Effector CD8-positive, alpha-beta T cell (primary cell): ENCODE data around the gene FEZ2.
A peak's percentile ranks its signal among the peaks of the same experiment; 100 is the strongest.
"Not testable (repeated sequence)": the region's sequence is repeated elsewhere in the genome, so short reads cannot be mapped to it uniquely, and the experiment has no call there.

Experiments used
- DNase-seq: peaks from one replicate; lab custom pipeline; 2025; lab: John Stamatoyannopoulos, UW
- total RNA-seq, 4 experiments: gene quantifications; one replicate each; lab custom pipeline; 2026; lab: John Stamatoyannopoulos, UW

FEZ2 gene, protein sequence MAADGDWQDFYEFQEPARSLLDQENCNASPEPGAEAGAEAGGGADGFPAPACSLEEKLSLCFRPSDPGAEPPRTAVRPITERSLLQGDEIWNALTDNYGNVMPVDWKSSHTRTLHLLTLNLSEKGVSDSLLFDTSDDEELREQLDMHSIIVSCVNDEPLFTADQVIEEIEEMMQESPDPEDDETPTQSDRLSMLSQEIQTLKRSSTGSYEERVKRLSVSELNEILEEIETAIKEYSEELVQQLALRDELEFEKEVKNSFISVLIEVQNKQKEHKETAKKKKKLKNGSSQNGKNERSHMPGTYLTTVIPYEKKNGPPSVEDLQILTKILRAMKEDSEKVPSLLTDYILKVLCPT
- 15.3 to 27.0 (median 17.9) reads per million in 4 experiments for total RNA-seq

DNA sequence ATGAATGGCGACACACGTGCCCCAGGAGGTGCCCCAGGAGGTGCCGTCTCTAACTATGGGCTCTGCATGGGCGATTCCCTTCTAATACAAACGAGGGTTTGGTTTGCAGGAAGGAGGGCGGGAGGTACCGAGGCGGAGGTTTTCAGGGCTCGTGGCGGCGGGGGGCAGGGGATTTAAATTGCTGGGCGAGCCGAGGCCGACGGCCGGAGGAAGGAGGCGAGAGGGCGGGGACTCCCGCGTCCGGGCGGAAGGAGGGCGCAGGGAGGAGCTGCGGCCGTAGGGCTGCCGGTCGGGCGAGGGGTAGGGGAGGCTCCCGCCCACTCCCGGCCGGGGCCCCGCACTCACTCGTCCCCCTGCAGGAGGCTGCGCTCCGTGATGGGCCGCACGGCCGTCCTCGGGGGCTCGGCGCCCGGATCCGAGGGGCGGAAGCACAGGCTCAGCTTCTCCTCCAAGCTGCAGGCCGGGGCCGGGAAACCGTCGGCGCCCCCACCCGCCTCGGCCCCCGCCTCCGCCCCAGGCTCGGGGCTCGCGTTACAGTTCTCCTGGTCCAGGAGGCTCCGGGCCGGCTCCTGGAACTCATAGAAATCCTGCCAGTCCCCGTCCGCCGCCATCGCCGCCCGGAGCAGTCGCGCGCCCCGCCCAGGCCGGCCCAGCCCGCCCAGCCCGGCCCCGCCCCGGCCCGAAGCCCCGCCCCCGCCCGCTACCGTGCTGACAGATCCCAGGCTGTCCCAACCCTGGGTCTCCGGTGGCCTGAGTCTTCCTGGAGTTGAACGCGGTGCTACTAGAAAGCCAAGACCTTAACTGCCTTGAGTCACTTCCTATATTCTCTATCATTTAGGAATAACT, at the start of gene FEZ2:
TSS of gene FEZ2 (minus strand) at position 637 of the 846 bp plus-strand sequence. CDS start at position 611, 26 bp downstream.
- DNase-seq, result peak; percentile 38

DNA sequence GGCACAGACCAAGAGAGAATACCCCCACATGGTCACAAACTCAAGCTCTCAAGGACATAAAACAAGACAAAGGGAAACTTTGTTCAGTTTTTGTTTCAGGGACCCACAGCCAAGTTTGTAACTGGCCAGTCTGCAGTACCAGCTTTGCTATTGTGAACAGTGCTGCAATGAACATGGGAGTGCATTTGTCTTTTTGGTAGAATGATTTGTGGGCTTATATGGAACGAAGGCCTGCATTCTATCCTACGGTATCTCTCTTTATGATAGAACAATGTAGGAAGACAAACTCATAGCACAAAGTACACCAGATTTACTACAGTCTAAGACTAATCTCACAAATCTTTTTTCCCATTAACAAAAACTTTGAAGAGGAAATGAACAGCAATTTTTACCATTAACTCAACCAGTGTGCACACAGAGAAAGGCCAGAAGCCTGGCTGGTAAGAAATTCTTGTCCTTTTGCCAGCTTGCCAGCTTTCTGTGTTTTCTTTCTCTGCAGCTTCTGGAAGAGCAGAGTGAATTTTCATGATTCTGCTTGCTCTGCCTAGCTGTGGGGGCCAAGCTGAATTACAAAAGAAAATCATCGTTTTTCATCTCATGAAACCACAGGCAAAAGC, 37.1 kb upstream of the FEZ2 start:
- no peak for DNase-seq

DNA sequence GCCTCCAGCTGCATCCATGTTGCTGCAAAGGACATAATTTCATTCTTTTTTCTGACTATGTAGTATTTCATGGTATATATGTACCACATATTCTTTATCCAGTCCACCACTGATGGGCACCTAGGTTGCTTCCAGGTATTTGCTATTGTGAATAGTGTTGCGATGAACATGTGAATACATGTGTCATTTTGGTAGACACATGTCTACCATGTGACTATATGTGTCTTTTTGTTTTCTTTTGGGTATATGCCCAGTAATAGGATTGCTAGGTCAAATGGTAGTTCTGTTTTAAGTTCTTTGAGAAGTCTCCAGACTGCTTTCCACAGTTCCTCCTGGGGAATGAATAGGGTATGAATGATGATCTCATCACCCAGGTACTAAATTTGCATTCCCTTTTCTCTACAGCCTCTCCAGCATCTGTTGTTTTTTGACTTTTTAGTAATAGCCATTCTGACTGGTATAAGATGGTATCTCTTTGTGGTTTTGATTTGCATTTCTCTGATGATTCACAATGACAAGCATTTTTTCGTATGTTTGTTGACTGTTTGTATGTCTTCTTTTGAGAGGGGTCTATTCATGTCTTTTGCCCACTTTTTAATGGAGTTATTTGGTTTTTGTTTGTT, 35.6 kb upstream of the FEZ2 start:
- DNase-seq, result no peak

DNA sequence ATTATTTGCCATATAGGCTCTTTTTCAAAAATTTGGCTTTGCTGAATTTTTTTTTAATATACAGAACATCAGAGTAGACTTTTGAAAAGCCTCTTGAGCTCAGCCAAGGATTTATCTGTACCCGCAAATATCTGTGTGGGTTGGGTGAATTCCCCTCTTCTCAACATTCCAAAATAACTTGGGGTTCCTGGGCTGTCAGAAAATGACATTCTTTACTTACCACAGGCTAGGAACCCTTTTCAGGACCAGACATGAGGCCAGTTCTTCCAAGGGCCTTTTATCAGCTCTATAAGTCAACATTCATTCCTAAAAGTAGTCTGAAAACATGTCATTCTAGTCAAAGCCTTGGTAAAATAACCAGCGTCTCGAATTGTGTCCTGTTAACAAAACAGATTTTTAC, 28.8 kb upstream of the FEZ2 start:
- DNase-seq, result no peak

DNA sequence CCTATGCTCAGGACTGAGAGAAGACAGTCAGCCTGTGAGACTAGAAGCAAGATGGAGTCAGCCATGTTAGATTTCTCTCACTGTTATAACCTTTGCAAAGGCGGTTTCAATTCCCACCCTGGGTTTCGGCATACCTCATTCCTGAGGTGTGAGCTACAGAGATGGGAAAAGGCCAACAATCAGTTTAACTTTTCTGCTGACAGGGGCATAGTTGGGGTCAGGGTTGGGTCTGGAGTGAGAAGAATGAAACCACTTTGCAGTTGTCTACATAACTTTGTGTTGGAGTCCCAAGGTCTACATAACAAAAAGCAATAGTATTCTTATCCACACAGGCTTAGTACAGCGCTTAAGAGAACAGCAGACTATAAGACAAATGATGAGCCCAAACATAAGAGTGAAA, 28.1 kb upstream of the FEZ2 start:
- no peak for DNase-seq

DNA sequence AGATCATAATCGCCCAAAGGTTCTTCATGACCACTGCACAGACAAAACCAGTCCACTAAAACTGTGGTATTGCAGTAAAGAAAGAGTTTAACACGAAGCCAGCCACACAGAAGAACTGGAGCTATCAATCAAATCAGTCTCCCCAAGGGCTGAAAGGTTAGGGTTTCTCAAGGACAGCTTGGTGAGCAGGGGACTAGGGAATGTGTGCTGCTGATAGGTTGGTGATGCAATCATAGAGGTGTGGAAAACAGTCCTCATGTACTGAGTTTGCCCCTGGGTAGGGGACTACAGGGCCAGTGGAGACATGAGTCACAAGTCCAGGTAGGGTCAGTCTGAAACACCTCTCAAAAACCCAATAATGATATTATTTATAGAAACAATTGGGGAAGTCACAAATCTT, 27.3 kb upstream of the FEZ2 start:
- no peak for DNase-seq

DNA sequence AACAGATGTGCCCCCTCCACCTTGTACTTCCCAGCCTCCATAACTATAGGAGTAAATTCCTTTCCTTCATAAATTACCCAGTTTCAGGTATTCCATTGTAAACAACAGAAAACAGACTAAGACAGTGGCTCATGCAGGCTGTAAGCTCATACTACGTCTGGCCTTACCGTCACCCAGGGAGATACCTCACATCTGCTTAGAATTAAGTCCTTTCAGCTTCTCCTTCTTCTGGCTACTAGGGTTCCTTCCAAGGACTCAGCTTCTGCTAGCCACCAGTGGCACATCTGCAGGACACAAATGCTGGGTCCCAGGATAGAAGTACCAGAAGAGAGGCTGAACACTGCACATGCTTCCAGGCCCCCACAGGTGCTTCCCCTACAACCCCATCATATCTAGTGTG, 22.4 kb upstream of the FEZ2 start:
- no peak for DNase-seq

DNA sequence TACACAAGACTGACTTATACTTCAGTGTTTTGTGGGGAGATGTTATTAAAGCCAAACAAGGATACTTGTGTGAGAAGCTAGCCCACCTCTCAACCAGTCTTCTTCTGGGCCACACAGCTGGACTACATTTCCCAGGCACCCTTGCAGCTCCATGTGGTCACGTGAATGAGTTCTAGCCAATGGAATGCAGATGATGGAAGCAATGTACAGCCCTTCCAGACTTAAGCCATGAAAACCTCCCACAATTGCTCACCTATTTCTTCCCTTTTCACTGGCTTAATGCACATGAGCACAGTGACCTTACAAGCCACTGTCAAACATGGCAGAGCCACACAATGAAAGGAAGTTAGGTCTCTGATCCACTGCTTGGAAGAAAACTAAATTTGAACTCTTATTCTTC, 20.4 kb upstream of the FEZ2 start:
- DNase-seq, result no peak

DNA sequence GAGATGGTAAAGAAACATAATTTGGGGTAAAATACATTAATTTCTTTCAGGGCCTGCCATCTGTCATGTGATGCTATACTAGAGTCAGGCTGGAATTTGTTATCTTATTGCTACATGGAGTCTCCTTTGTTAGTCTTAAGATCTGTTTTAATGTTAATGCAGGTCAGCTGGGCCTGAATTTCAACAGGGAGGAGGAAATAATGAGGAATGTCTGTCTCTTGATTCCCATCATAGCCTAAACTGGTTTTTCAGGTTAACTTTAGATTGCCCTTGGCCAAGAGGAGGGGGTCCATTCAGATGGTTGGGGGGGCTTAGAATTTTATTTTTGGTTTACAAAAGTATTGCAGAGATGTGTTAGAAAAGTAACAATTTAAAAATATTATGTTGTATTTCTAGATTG, 19.0 kb upstream of the FEZ2 start:
- no peak for DNase-seq

DNA sequence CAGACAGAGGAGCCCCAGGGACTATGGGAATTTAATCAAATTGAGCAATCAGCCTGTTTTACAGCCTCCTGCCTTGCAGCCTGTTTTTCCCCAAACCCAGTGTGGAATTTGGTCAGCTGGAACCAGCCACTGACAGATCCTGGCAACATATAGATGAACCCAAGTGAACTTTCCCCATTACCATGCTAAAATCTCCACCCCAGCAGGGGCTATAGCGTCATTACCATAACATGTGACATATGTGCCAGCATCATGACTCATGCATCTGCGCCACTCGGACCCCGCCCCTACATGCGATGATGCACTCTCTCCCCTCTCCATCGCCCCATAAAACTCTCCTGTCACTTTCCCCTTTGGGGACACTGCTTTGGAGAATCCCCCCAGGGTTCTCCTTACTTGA, 17.3 kb upstream of the FEZ2 start:
- DNase-seq, result no peak

DNA sequence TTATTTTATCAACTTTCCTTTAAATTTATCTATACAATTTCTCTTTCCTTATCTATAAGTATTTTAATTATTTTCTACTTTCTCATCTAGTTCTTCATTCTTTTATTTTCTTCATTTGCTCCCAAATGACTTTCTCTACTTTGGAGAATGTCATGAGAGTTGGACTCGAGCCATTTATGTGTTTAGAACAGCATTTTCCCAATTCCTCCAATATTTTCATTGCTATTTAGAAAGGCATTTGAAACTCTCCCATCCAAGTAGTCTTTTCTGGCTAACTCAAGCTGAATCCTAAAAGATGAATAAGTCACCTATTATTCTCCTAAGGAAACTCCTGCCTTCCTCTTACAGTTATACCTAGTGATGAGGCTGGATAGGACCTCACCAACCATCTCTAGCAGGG, 15.8 kb upstream of the FEZ2 start:
- DNase-seq, result no peak

DNA sequence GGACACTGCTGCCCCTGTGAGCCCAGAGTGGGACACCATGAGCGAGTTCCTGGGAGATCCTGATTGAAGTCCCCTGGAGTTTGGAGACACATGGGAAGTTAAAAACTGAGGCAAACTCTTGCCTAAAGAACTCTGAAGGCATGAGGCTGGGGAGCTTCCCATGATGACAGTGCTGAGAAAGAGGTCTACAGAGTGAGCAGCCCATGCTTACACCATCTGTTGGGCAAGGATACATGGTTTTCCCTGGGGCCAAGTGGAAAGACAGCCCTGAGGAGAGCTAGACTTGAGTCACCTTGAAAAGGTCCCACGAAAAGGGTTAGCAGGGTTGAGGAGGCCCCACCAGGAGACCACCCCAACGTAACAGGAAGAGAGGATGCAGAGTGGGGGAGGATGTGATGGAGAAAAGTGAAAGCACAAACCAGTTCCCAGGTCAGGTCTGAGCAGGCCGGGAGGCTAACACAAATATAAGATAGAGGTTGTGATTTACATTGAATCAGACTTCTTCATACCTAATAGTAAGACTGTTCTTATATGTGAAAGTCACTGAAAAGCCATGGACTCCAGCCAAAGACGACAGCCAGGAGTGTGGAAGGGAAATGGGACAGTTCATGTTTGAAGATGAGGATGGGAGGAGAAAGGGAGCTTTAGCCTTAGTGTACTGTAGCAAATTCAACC, 13.5 kb upstream of the FEZ2 start:
- no peak for DNase-seq

DNA sequence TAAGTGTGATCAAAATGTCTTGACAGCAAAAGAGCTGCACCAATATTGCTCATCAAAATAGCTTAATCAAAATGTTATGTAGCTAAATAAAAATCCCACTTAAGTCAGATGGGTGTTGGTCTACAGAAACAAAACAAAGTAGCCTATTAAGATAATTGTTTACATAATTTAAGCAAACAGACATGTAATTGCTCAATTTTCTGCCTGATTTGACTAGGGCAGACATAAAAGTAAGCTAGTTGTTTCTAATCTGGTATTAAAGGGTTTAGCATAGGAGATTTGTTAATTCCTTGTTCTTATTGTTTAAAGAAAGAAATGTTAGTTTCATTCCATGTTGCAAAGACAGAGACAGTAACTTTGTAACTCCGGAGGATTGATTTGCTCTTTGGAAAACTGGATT, 11.5 kb upstream of the FEZ2 start:
- no peak for DNase-seq

DNA sequence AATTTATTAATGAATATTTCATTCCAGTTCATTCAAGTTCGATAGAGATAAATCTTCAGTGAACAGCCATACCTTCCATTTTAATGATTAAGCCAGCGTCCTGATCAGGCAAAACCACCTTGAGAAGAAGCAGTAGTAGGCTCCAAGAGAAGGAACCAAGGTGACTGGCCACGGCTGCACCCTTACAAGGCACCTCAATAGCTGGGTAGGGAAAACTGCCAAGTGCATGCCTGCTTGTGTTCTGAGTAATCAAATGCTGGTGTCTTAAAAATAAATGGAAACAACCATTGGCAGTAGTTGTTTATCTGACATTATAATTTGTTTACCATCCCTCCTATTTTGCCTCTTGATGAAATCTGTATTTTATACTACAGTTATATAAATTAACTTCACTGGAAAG, 10.0 kb upstream of the FEZ2 start:
- no peak for DNase-seq

DNA sequence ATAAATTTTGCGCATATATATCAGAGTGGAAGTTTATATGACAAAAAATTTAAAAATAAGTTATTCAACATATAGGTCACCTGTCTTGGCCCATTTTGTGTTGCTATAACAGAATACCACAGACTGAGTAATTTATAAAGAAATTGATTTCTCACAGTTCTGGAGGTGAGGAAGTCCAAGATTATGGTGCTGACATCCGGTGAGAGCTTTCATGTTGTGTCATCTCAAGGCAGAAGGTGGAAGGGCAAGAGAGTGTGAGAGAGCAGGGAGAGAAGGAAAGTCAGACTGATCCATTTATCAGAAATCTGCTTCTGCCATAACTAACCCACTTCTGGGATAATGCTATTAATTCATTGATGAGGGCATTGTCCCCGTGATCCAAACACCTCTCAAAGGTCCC, 9.0 kb upstream of the FEZ2 start:
- DNase-seq, result no peak

DNA sequence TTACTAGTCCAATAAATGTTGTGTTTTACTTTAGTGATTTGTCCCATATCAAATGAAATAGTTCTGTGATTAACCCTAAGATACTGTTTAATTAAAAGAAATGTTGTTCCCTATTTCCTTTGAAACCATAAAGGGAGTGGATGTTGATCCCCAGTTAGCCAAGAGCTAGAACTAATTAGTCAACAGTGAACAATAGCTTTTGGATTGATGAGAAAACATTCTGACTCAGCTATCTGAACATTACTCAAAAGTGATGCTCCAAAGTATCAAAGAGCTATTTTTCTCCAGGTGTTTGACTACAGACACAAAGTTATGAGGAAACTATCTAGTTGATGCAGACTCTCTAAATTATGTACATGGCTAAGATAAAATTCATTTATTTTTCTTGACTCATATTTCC, 7.3 kb upstream of the FEZ2 start:
- no peak for DNase-seq

DNA sequence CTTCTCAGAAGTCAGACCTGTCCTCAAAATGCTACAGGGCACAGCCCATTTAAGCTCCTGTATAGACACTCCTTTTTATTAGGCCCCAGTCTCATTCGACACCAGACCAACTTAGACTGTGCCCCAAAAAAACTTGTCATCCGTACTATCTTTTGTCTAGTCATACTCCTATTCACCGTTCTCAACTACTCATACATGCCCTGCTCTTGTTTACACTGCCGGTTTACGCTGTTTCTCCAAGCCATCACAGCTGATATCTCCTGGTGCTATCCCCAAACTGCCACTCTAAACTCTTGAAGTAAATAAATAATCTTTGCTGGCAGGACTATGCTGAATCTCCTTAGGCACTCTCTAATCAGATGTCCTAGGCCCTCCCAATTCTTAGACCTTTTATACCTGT, 5.7 kb upstream of the FEZ2 start:
- not testable (repeated sequence) for DNase-seq

DNA sequence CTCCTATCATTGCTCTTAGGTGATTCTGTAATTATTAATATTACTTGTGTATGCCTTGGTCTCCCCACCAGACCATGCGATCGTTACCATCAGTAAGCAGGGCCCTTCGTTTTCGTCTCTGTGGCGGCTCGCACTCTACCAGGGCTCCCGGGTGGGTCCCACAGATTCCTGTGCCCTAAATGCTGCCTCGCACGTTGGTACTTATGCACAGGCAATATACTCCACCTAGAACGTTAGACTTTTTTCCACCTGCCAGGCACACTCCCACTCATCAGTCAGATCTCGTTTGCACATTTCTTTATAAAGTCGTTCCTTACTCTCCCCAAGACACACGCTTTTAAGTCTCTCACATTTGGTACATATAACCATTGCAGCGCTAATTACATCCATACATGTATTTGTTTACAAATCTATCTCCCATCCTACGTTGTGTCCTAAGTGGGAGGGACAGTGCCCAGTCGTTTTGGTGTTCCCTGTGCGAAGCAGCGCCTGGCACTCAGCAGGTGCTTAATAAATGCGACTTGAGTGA, 901 bp downstream of the FEZ2 start:
- no peak for DNase-seq

DNA sequence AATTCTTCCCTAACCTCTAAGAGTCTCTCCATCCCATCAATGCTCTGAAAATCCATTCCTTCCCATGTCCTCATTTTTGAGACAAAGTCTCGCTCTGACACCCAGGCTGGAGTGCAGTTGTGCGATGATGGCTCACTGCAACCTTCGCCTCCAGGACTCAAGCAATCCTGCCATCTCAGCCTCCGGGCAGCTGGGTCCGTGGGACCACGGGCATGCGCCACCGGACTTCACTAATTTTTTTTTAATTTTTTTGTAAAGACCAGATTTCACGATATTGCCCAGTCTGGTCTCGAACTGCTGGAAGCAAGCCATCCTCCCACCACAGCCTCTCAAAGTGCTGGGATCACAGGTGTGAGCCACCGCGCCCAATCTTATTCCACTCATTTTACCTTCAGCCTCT, 1.6 kb downstream of the FEZ2 start:
- DNase-seq, result no peak

DNA sequence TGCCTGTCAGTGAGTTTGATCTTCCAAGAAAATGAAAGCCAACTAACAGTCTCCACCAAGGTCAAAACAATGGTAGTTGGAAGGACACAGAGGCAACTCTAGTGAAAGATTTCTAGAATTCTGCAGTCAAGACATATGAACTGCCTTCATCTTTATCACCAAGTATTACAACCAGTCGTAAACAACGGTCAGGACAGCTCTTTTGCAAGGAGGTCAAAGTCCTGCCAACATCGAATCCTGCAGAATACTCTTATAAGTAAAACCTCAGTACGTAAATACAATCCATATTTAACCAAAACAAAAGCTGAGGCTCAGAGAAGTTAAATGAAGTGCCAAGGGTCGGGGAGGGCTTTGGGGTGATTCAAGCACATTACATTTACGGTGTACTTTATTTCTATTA, 3.1 kb downstream of the FEZ2 start:
- no peak for DNase-seq

DNA sequence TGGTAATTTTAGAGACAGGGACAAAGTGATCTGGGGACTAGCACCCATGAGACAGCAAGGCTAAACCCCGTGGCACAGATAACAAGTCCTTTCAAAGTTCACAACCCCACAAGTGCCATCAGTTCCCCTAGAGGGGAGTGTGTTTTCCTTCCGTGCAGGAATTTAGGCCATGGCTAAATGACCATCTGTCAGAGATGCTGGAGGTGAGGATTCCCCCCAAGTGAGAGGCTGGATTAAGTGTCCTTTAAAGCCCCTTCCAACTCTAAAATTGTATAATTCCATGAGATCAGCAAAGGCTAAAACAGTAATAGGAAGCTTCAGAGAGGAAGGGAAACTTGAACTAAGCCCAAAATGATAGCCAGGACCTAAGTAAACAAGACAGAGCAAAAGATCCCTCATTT, 8.7 kb downstream of the FEZ2 start:
- DNase-seq, result no peak

DNA sequence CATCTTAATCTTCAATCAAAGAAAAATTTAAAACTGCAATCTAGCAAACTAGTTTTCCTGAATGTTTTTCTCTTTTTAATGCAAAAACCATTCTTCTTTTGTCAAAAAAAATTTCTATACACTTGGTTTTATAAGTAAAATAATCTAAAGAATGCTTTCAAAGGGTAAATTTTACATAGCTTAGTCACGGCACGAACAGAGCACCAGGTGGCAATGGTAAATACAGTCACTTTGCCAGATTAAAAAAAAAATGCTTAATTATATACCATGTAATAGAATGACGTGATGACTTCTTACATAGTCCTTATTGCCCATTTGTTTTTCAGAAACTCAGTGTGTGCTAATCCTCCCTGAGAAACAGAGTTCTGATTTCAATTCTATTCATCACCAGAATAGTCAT, 10.4 kb downstream of the FEZ2 start:
- DNase-seq, result no peak
